HG03575 (cell line): ENCODE measurements around the gene GLYATL1B.
A peak's percentile ranks its signal among the peaks of the same experiment; 100 is the strongest.

Experiments
- ATAC-seq: cut with Tn5 transposase; IDR thresholded peaks from one replicate; pipeline ENCODE4 v1.9.1; 2021; ENCODE audit not compliant: unreplicated experiment, insufficient number of reproducible peaks, low FRiP score; ENCODE audit errors: extremely low read depth

GLYATL1B gene

GRCh38 chr11:59141673-59142460, 55.8 kb downstream of the GLYATL1B start:
- ATAC-seq: no peak

- peak; percentile 46 for ATAC-seq
Measured at GRCh38 chr11:59142530-59143507, 56.7 kb downstream of the GLYATL1B start, which contains the start of gene FAM111A. Gene FAM111A, plus strand, starts transcription at chr11:59142856. Its CDS starts 6,017 bp downstream, at chr11:59148873.

- ATAC-seq: no peak
Measured at GRCh38 chr11:59144096-59144495, 58.0 kb downstream of the GLYATL1B start.
